Activated gamma-delta T cell (primary cell): ENCODE measurements around the gene SPACA4.
"Not testable (repeated sequence)": the region's sequence is repeated elsewhere in the genome, so short reads cannot be mapped to it uniquely, and the experiment has no call there.

Source experiments
- DNase-seq: peaks from one replicate; lab custom pipeline; 2025; lab: John Stamatoyannopoulos, UW
- total RNA-seq, 2 donors: gene quantifications; one replicate each; lab custom pipeline; 2026; lab: John Stamatoyannopoulos, UW

The SPACA4 gene
- total RNA-seq = 0 reads per million in 2 donors

- no peak for DNase-seq
Observed at GRCh38 chr19:48606463-48607358, at the start of gene SPACA4. SPACA4 (plus strand) TSS chr19:48606742; CDS start chr19:48606979, 237 bp downstream.

DNA sequence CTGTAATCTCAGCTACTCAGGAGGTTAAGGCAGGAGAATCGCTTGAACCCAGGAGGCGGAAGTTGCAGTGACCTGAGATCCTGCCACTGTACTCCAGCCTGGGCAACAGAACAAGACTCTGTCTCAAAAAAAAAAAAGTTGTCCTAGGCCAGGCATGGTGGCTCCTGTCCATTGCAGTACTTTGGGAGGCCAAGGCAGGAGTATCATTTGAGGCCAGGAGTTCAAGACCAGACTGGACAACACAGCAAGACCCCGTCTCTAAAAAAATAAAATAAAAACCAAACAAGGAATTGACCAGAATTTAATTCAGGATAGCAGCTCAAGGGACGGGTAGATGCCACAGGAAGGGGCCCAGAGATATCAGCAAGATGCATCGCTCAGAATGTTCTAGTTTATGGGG is 49.7 kb upstream of the SPACA4 start:
- no peak for DNase-seq

DNA sequence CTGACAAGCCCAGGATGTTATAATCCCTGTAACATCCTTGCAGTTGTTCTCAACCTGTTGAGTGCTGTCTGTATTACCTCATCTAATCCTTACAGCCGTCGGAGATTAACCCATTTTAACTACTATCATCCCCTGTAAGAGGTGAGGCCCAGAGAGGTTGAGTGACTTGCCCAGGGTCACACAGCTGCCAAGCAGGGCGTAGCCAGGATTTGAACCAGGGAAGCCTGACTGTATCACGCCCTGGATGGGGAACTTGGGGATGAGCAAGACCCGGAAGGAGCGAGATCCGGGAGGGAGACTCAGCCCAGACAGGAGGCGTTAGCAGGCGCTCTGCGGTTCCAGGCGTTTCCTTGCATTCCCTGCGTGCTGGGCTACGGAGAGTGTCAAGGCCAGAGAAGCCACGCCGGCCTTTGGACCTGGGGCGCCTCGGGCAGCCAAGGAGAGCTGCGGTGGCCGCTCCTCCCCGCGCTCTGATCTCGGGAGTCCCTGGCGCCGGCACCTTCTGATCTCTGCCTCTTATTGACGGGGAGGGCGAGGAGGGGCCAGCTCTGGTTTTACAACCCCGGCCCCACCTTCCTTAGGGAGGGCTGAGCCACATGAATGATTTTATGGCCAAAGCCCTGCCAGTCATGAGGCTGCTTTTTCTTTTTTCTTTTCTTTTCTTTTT is 48.4 kb upstream of the SPACA4 start:
- DNase-seq = no peak

DNA sequence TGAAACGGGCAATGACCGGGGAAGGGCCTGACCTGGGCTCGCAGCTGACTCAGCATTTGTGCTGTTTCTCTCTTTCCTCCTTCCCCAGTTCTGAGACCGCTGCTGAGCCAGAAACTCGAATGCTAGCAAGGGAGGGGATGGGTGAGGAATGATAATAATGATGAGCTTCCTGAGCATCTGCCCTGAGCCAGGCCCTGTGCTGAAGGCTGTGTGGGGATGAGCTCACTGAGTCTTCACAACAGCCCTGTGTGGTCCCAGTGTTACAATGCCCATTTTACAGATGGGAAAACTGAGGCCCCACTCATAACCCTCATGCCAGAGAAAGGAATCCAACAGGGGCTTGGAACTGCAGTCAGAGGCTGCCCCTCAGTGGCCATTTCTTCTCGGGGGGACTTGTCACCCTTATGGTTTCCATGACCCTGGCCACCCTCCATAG is 46.4 kb upstream of the SPACA4 start:
- no peak for DNase-seq

DNA sequence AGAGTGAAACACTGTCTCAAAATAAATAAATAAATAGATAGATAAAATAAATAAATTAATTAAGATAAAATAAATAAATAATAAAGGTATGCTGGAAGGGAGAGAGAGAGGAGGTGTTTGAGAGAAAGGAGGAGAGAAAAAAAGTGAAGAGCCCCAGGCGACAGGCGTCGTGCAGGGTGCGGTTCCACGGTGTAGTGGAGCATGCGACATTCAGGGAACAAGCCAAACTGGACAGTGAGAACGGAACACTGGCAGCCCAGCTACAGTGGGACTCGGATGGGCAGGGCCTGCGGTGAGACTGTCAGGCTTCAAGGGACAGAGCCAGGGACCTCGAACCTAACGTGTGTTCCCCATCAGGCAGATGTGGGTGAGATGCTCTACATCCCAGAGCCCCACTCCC is 45.1 kb upstream of the SPACA4 start:
- DNase-seq = no peak

- no peak for DNase-seq
Observed at GRCh38 chr19:48565090-48565489, 41.5 kb upstream of the SPACA4 start.

DNA sequence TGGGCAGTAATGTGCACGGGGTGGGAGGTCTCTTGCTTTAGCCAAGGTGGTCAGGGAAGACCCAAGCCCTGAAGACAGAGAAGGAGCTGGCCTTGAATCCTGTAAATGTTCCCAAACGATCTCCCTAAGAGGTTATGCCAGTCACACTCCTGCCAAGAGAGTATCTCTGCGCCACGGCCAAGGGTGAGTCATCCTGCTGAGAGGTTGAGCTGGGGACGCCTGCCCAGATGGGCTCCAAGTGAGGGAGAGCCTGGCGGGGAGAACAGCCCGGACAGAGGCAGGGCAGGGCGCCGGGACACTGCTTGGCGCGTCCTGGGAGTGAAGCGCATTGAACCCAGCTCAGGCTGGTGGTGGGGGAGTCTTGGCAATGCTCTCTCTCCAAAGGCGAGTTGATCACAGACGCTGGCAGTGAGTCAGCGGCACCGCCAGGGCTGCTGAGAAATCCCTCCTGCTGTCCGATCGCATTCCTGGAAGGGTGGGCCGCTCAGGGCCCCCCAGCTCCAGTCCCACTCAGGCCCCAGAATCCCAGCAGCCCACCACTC is 38.1 kb upstream of the SPACA4 start:
- no peak for DNase-seq

GRCh38 chr19:48569814-48570213 is 36.7 kb upstream of the SPACA4 start:
- no peak for DNase-seq

- DNase-seq = no peak
Observed at GRCh38 chr19:48571378-48572162, 35.0 kb upstream of the SPACA4 start.

DNA sequence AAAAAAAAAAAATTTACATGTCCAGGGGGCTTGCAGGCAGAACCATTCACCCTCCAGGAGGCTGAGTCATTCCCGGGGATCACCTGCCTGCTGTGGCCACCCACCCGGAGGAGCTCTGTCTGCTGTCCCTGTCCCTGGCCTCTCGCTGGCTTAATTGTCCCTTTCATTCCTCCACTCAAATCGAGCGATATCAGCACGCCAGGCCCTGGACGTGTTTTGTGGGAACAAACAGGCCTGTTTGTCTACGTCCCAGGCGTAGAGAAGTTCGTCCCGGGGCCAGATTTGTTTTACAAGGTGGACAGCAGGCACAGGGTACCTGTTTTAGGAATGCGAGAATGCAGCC is 33.4 kb upstream of the SPACA4 start:
- no peak for DNase-seq

DNA sequence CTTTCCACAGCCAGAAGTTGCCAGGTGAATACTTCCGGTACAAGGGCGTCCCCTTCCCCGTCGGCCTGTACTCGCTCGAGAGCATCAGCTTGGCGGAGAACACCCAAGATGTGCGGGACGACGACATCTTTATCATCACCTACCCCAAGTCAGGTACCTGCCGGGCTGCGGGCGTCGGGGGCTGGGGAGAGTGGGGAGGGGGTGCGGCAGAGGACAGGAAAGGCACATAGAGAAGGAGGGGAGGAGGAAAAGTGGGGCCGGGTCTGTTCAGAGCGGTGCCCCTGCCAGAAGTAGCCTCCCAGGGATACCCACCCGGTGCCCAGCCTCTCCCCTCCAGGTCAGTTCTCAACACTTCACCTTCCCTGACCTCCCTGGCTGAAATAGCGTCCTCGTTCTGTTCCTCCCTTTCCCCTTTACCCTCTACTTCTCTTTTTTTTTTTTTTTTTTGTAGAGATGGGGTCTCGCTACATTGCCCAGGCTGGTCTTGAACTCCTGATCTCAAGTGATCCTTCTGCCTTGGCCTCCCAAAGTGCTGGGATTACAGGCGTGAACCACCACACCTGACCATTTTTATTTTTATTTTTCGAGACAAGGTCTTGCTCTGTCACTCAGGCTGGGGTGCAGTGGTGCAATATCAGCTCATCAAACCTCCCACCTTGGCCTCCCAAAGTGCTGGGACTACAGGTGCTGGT is 30.5 kb upstream of the SPACA4 start:
- no peak for DNase-seq

DNA sequence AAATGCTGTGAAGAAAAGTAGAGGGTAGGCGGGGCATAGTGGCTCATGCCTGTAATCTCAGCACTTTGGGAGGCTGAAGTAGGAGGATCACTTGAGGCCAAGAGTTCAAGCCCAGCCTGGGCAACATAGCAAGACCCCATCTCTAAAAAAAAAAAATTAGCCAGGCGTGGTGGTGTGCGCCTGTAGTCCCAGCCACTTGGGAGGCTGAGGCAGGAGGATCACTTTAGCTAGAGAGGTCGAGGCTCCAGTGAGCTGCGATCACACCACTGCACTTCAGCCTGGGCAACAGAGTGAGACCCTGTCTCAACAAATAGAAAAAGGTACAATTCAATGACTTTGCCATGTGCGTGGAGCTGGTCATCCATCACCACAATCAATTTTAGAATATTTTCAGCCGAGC is 28.6 kb upstream of the SPACA4 start:
- not testable (repeated sequence) for DNase-seq

DNA sequence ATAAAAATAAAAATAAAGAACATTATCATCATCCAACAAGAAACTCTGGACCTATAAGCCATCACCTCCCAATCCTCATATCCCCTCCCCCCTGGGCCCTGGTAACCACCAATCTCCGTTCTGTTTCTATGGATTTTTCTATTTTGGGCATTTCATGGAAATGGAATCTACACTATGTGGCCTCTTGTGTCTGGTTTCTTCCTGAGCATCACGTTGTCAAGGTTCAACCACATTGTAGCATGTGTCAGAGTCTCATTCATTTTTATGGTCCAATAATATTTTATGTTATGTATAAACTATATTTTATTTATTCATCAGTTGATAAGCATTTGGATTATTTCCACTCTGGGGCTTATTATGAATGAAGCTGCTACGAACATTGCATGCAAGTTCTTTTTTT is 27.7 kb upstream of the SPACA4 start:
- no peak for DNase-seq

- DNase-seq = no peak
Observed at GRCh38 chr19:48582168-48582567, 24.4 kb upstream of the SPACA4 start.

DNA sequence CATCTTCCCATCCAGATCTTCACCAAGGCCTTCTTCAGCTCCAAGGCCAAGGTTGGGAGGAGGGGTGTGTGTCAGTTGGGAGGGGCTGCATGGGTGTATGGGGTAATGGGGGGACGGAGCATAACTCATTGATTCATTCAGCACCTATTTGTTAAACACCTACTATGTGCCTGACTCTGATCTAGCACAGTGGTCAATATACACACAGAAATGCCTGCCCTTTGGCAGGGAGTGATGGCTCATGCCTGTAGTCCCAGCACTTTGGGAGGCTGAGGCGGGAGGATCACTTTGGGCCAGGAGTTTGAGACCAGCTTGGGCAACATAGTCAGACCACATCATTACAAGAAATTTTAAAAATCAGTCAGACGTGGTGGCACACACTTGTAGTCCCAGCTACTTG is 19.2 kb upstream of the SPACA4 start:
- no peak for DNase-seq

DNA sequence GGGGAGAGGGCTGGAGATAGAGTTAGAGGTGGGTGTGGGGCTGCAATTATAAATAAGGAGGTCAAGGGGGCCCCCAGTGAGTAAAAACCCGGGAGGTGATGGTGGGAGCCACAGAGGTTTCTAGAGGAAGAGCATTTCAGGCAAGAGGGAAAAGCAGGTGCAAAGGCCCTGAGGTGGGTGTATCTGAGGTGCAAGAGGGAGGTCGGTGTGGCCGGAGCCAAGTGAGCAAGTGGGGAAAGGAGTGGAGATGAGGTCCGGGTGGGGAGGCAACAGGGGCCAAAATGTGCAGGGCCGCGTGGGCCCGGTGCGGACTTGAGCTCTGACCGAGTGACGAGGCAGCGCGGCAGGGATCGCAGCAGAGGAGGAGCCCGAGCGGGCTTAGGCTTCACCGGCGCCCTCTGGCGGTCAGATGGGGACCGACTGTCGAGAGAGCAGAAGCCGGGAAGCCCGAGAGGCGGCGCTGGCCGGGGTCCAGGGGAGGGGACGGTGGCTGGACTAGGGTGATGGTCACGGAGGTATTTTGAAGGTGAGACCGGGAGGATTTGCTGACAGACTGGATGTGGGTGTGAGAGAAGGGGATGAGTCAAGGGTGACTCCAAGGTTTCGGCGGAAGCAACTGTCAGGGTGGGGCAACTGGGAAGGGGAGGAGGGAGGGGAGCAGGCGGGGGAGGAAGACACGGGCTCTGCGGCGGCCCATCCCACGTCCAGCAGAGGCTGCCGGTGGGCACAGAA is 17.7 kb upstream of the SPACA4 start:
- DNase-seq = peak; percentile 63

DNA sequence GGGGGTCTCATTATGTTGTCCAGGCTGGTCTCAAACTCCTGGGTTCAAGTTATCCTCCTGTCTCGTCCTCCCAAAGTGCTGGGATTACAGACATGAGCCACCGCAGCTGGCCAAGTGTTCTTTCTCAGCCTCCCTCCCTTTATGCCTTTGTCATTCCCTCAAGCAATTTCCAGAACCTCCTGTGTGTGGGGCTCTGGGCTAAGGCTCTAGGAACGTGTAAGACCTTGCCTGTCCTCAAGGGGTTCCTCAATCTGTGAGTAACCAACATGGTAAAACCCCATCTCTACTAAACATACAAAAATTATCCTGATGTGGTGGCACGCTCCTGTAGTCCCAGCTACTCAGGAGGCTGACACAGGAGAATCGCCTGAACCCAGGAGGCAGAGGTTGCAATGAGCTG is 15.5 kb upstream of the SPACA4 start:
- DNase-seq = no peak

GRCh38 chr19:48595171-48595570 is 11.4 kb upstream of the SPACA4 start:
- no peak for DNase-seq

DNA sequence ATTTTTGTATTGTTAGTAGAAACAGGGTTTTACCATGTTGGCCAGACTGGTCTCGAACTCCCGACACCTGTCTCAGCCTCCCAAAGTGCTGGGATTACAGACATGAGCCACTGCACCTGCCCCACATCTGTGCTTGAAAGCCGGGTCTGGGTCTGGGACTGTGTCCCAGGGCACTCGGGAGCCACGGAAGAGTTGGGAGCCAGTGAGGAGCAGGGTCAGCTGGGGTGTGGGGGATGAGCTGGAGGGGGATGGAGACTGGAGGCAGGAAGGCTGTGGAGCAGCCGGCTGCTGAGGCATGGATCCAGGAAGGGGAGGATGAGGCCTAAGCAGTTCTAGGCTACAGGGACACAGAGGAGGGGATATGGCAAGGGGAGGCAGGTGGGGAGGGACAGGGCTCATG is 10.7 kb upstream of the SPACA4 start:
- no peak for DNase-seq

- no peak for DNase-seq
Observed at GRCh38 chr19:48596237-48596636, 10.3 kb upstream of the SPACA4 start.
